Stomach (tissue), 4 donors: ENCODE results near the gene SGMS1.
"Not testable (repeated sequence)": the region's sequence is repeated elsewhere in the genome, so short reads cannot be mapped to it uniquely, and the experiment has no call there.

Source experiments
- CTCF ChIP-seq, 7 experiments: fragments of 450-650 bp in 4 of 7; fragments of 200-600 bp in 3 of 7; sonication (generic) in 3 of 7; IDR thresholded peaks; one replicate each; pipeline ENCODE4 v1.5.1; 2016 to 2019; ENCODE audit warnings: antibody characterized with exemption in 7 of 7, control low read depth in 2 of 7, mild to moderate bottlenecking in 1 of 7
- POLR2A ChIP-seq, 4 donors: fragments of 450-650 bp; IDR thresholded peaks; one replicate each; pipeline ENCODE4 v1.6.1; 2016; ENCODE audit warnings: antibody characterized with exemption in 4 of 4, control low read depth in 2 of 4, mild to moderate bottlenecking in 1 of 4, moderate library complexity in 1 of 4

- TF ChIP-seq CTCF, POLR2A (IDR thresholded peaks at IDR 0.05): not testable (repeated sequence)
Observed at GRCh38 chr10:50661563-50661962, 37.8 kb upstream of the SGMS1 start.
